Kidney glomerular epithelial cell (primary cell): ENCODE measurements around the gene PPP1R14C.

ENCODE experiments used
- DNase-seq: peaks from one replicate; lab custom pipeline; 2025; lab: John Stamatoyannopoulos, UW

The PPP1R14C gene

DNA sequence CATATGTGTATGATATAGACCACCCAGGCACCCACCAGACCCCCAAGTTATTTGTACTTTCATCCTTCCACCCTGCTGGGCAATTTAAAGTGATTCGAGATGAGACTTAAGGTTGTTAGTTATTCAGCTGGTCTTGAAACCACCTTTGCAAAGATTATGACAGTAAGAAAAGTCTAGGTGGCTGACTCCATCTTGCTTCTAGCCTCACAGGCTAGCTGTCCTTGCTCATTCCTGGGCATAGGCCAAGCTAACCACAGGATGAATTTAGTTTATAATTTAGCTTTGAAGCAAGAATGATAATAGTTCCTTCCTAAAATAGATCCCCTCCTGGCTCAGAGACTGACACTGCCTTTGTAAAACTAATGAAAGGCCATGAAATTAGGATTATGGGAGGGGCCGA lies 154.0 kb downstream of the PPP1R14C start:
- DNase-seq, result no peak

DNA sequence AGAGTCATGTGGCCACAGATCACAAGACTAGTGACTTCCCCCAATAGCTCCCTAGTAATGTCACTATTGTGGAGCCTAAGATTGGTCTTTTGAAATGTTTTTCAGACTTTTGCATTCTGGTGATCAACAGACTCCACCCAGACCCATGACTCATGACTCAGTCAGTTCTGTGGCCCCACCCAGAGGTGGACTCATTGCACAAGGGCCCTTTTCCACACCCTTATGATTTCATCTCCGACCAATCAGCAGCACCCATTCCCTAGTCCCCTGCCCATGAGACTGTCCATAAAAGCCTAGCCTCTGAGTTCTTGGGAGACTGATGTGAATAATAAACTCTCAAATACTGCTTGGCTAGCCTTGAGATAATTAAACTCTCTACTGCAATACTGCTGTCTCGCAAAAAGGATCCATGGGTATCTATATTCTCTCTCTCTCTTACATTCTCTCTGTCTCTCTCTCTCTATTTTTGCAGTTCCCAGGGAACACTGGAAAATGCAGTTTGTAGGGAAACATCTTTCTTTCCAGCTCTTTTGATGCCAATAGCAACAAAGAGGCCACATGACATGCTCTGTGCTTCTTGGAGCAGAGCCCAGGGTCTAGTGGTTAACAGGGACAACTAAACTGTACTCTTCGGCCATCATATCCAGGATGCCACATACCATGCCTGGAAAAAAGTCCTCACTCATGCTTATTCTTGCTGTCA lies 154.6 kb downstream of the PPP1R14C start:
- DNase-seq, result peak; percentile 12

- no peak for DNase-seq
Observed at GRCh38 chr6:150298030-150298380, 155.2 kb downstream of the PPP1R14C start.

DNA sequence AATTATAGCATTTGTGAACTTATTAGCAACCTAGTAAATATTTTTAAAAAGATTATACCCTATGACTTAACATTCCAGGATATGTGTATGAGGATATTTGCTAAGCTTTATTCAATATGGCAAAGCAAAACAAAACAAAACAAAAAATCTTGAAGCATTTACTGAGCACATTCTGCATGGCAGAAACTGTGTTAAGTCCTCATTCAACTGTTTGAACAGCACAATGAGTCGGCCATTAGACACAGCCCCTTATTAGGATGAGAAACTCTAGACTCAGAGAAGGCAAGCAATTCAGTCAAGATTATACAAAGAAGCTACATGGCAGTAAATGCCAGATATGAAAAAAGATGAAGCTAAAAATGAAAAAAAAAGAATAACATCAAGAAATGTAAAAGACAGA lies 155.8 kb downstream of the PPP1R14C start:
- no peak for DNase-seq
